GM18505 (cell line): Measurements from ENCODE around the gene RNU6-1.

ENCODE experiments used
- ATAC-seq: cut with Tn5 transposase; IDR thresholded peaks from one replicate; pipeline ENCODE4 v1.9.1; 2021; ENCODE audit not compliant: unreplicated experiment
- POLR2A ChIP-seq: IDR thresholded peaks from 4 replicates; pipeline ENCODE4 v1.6.1; 2011; ENCODE audit warnings: borderline replicate concordance; ENCODE audit not compliant: insufficient read depth, insufficient read length; ENCODE audit errors: extremely low read depth

The RNU6-1 gene

GRCh38 chr15:67796196-67797127 is 43.4 kb downstream of the RNU6-1 start:
- no peak for ATAC-seq
- no peak for TF ChIP-seq POLR2A

GRCh38 chr15:67794832-67795574 is 44.8 kb downstream of the RNU6-1 start:
- no peak for TF ChIP-seq POLR2A
- no peak for ATAC-seq

GRCh38 chr15:67792250-67792942 is 47.4 kb downstream of the RNU6-1 start:
- ATAC-seq = no peak
- TF ChIP-seq POLR2A = no peak

- no peak for ATAC-seq
- no peak for TF ChIP-seq POLR2A
Observed at GRCh38 chr15:67790610-67791319, 49.1 kb downstream of the RNU6-1 start.
